HepG2 (cell line): ENCODE data around the gene BIRC5. TPM values are rescaled to one million over a fixed set of nuclear protein-coding genes. Genes with fewer than 3 reads are reported as not detected.

Experiments used
- ATAC-seq: fragments of 200-7000 bp; cut with Tn5 transposase; 3 replicates; pipeline ENCODE4 v1.9.1; 2020; ENCODE audit warnings: mild to moderate bottlenecking, moderate library complexity
- BruUV-seq: library from RNA; stranded (reverse); fragments of 400-500 nt; replicated peaks from 2 replicates; lab custom pipeline; 2021; lab: Mats Ljungman, UMichigan
- CTCF ChIA-PET: fragments of 300-600 bp; formaldehyde crosslinking; extraction: SDS; loops from one replicate; lab custom pipeline; 2021; ENCODE audit warnings: low total read pairs, inconsistent platforms, low intra/inter-chr PET ratio; lab: Yijun Ruan, JAX
- POLR2A ChIA-PET: fragments of 350-600 bp; sonication (Branson Sonifier 250); formaldehyde crosslinking; loops from one replicate; lab custom pipeline; 2020; ENCODE audit warnings: antibody characterized with exemption, inconsistent platforms; lab: Yijun Ruan, JAX
- DNase-seq: peaks from one replicate; pipeline ENCODE4 v3.0.0-alpha.2; 2015; ENCODE audit warnings: low spot score
- FAIRE-seq: peaks from 3 replicates; lab custom pipeline; 2011; peaks lifted over from hg19 to GRCh38; lab: Jason Lieb, UNC
- H2AFZ ChIP-seq: one replicate; pipeline ENCODE4 v1.6.1; 2011; ENCODE audit warnings: low read length, inconsistent platforms
- H3K27ac ChIP-seq: fragments of 300-600 bp; 3 replicates; pipeline ENCODE4 v1.8.0; 2011; ENCODE audit warnings: mixed run types, mild to moderate bottlenecking, mixed read lengths, low read length, inconsistent platforms; ENCODE audit not compliant: insufficient read depth; ENCODE audit errors: extremely low read length
- H3K27me3 ChIP-seq, 2 experiments: fragments of 200-600 bp in 1 of 2; 2 replicates in 1 of 2; 3 replicates in 1 of 2; pipeline versions ENCODE4 v1.6.0 to v1.8.0; 2011; ENCODE audit warnings: low read length in 2 of 2, mild to moderate bottlenecking in 2 of 2, moderate library complexity in 2 of 2, inconsistent platforms in 1 of 2; ENCODE audit not compliant: insufficient read depth in 2 of 2, control insufficient read depth in 1 of 2
- H3K36me3 ChIP-seq, 2 experiments: fragments of 200-600 bp in 1 of 2; replicated peaks in 1 of 2; 2 replicates in 1 of 2; 3 replicates in 1 of 2; pipeline versions ENCODE4 v1.5.1 to v1.8.0; 2011; ENCODE audit warnings: low read length in 2 of 2, inconsistent platforms in 1 of 2; ENCODE audit not compliant: insufficient read depth in 2 of 2, control insufficient read depth in 1 of 2
- H3K4me1 ChIP-seq: 2 replicates; pipeline ENCODE4 v1.5.1; 2012; ENCODE audit warnings: low read length, inconsistent platforms; ENCODE audit not compliant: insufficient read depth
- H3K4me2 ChIP-seq: 2 replicates; pipeline ENCODE4 v1.6.0; 2011; ENCODE audit warnings: low read depth, low read length, inconsistent platforms
- H3K4me3 ChIP-seq, 3 experiments: fragments of 200-600 bp in 1 of 3; sonication (generic), shearing (Covaris generic) in 1 of 3; replicated peaks in 1 of 3; 2 replicates each; pipeline ENCODE4 v1.5.1; 2011 to 2016; ENCODE audit warnings: low read length in 3 of 3, inconsistent platforms in 2 of 3, low read depth in 2 of 3, mild to moderate bottlenecking in 2 of 3, control low read depth in 1 of 3, mixed read lengths in 1 of 3; ENCODE audit not compliant: insufficient read depth in 1 of 3
- H3K79me2 ChIP-seq: one replicate; pipeline ENCODE4 v1.6.1; 2011; ENCODE audit warnings: low read length, inconsistent platforms; ENCODE audit not compliant: insufficient read depth
- H3K9ac ChIP-seq: 2 replicates; pipeline ENCODE4 v1.6.0; 2011; ENCODE audit warnings: mild to moderate bottlenecking, low read depth, low read length, inconsistent platforms; ENCODE audit not compliant: insufficient read depth
- H3K9me3 ChIP-seq: 2 replicates; pipeline ENCODE4 v1.5.1; 2012; ENCODE audit warnings: mild to moderate bottlenecking, low read length
- H4K20me1 ChIP-seq: 2 replicates; pipeline ENCODE4 v1.6.0; 2011; ENCODE audit warnings: inconsistent platforms, mild to moderate bottlenecking, low read length, moderate library complexity; ENCODE audit not compliant: insufficient read depth
- AGO2 ChIP-seq: fragments of 200-400 bp; formaldehyde crosslinking; optimal IDR thresholded peaks from 2 replicates; pipeline ENCODE3; 2017; ENCODE audit warnings: mild to moderate bottlenecking, low read depth, low read length, moderate library complexity
- HNRNPL ChIP-seq: fragments of 200-400 bp; formaldehyde crosslinking; IDR thresholded peaks from 2 replicates; pipeline ENCODE4 v1.6.1; 2017; ENCODE audit warnings: mild to moderate bottlenecking, low read depth, low read length
- KDM2A ChIP-seq: sonication (generic); formaldehyde crosslinking; IDR thresholded peaks from 2 replicates; pipeline ENCODE4 v1.4.0; 2020; ENCODE audit warnings: low read depth, missing genetic modification reagents, borderline replicate concordance
- NPAS2 ChIP-seq: sonication (generic); formaldehyde crosslinking; IDR thresholded peaks from 2 replicates; pipeline ENCODE4 v1.8.0; 2022; ENCODE audit warnings: mild to moderate bottlenecking, missing genetic modification reagents, borderline replicate concordance
- RBM22 ChIP-seq: fragments of 200-400 bp; formaldehyde crosslinking; optimal IDR thresholded peaks from 2 replicates; pipeline ENCODE3; 2017; ENCODE audit warnings: mild to moderate bottlenecking, low read length, moderate library complexity
- SRSF1 ChIP-seq: fragments of 200-400 bp; formaldehyde crosslinking; optimal IDR thresholded peaks from 2 replicates; pipeline ENCODE3; 2017; ENCODE audit warnings: mild to moderate bottlenecking, low read depth, low read length, moderate library complexity
- ZNF225 ChIP-seq: sonication (generic); formaldehyde crosslinking; IDR thresholded peaks from 2 replicates; pipeline ENCODE4 v1.4.0; 2020; ENCODE audit warnings: mild to moderate bottlenecking, missing genetic modification reagents
- ZNF33A ChIP-seq: sonication (generic); formaldehyde crosslinking; IDR thresholded peaks from 2 replicates; pipeline ENCODE4 v1.5.1; 2020; ENCODE audit warnings: missing genetic modification reagents, mild to moderate bottlenecking, moderate library complexity, borderline replicate concordance
- ZNF44 ChIP-seq: sonication (generic); formaldehyde crosslinking; IDR thresholded peaks from 2 replicates; pipeline ENCODE4 v1.5.1; 2020; ENCODE audit warnings: mild to moderate bottlenecking, missing genetic modification reagents
- ZNF674 ChIP-seq: sonication (generic); formaldehyde crosslinking; IDR thresholded peaks from 2 replicates; pipeline ENCODE4 v1.5.0; 2020; ENCODE audit warnings: low read depth, mild to moderate bottlenecking, missing genetic modification reagents
- WGBS: methylation state at CpG from one replicate; pipeline ENCODE4 v1.1.6; 2017; ENCODE audit warnings: low lambda C conversion rate; 5-methylcytosine and 5-hydroxymethylcytosine counted together
- in situ Hi-C: cut with HindIII; loops from 2 replicates; pipeline ENCODE4 v1.10.0; 2017; ENCODE audit warnings: low pct_unique_long_range_greater_than_20kb; ENCODE audit not compliant: extremely low pct_ligation_motif_present
- intact Hi-C: fragments of 100-400 bp; cut with micrococcal nuclease; formaldehyde crosslinking; loops from one replicate; pipeline ENCODE4 v1.10.0; 2022; ENCODE audit not compliant: unreplicated experiment
- polyA plus RNA-seq, 8 experiments: library from polyadenylated mRNA; depleted of rRNA in 3 of 8; stranded (reverse) in 7 of 8; unstranded in 1 of 8; fragments of >200 nt; fragmentation: Illumina TruSeq in 4 of 8; extraction: Trizol in 4 of 8; gene quantifications; 2 replicates each; pipeline versions ENCODE4 v1.2.1 to v1.2.3, GENCODE V29; 2011 to 2016; ENCODE audit warnings: low read depth in 4 of 8, missing spikeins in 1 of 8, mixed read lengths in 1 of 8; ENCODE audit not compliant: insufficient read depth in 1 of 8
- total RNA-seq, 5 experiments: library from RNA; depleted of rRNA; stranded (reverse); fragments of >200 nt; fragmentation: Illumina TruSeq; extraction: Trizol; gene quantifications; 2 replicates each; pipeline ENCODE4 v1.2.3, GENCODE V29; 2016; ENCODE audit warnings: low read depth in 1 of 5

Gene BIRC5
- total and polyA plus RNA-seq, 2 of the 13 experiments (the other 11 are each of a cell fraction or from before 2014, with no cell fraction given), result 30.3 to 135 TPM

DNA sequence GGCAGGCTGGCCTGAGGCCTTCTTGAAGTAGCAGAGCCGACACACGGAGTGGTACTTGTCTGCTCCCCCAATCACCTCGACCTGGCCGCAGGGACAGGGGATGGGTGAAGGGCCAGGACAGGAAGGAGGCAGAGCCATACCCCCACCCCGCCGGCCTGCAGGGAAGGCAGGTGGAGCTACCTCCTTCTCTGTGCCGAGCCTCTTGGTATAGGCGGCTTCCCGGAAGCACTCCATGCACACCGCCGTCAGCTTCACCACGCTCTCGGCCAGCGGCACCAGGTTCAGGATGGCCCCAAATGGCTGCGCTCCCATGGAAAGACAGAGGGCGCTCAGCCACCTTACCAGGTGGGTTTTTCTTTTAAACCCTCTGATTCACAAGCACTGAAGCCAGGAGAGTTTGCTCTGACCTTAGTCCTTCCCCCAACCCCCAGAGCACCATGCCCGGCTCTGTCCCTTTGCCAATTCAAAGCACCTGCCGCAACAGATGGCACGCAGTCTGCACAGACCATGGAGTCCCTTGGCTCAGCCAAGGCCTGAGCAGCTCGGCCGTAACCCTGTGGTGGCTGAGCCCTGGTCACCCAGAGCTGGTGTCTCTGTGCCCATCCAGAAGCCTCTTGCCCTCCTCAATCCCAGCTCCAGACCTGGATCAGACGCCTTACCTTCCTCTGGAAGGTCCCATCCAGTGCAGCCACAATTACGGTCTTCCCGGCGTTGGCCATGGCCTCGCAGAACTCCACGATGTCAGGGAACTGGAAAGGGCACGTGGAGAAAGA is 39.0 kb upstream of the BIRC5 start (continued):
- peak; percentile 65 for TF ChIP-seq RBM22

GRCh38 chr17:78175643-78175981 is 38.4 kb upstream of the BIRC5 start:
- H3K4me1 ChIP-seq, result peaks cover 24% of the 10 kb centered on the region
- H3K9me3 ChIP-seq, result no peaks in the 10 kb centered on the region
- WGBS, result 98% methylated on average over 14 of the region's 14 CpGs
- H3K4me2 ChIP-seq, result no peak overlapping the region
- H2AFZ ChIP-seq, result no peak overlapping the region
- no peak overlapping the region for H3K4me3 ChIP-seq
- ATAC-seq, result no peak
- TF ChIP-seq SRSF1 (peak; percentile 6), AGO2 (peak; percentile 57), ZNF33A (CRISPR knock-in tag) (no peak), ZNF225 (CRISPR knock-in tag) (no peak), ZNF44 (CRISPR knock-in tag) (no peak), HNRNPL (no peak), NPAS2 (CRISPR knock-in tag) (no peak), KDM2A (CRISPR knock-in tag) (no peak), ZNF674 (CRISPR knock-in tag) (no peak)
- TF ChIP-seq, all 625 proteins: peak for 2
- DNase-seq (no peak), FAIRE-seq (no peak)
- no peak overlapping the region for H3K9ac ChIP-seq
- CTCF ChIA-PET, result interaction anchor here (2.0 kb wide), 1 partner anchor 63 kb away, joined by 18 read pairs; no protein-coding TSS in a partner anchor
- H3K36me3 ChIP-seq, result peaks cover 20 to 65% of the 10 kb centered on the region in 2 experiments
- no TSS peak for BruUV-seq
- no peaks in the 10 kb centered on the region for H3K27me3 ChIP-seq
- no peaks in the 10 kb centered on the region for H3K79me2 ChIP-seq
- H4K20me1 ChIP-seq, result no peaks in the 10 kb centered on the region
- H3K27ac ChIP-seq, result no peak overlapping the region
- POLR2A ChIA-PET, result interaction anchor here (0.5 to 1.4 kb wide), 3 partner anchors 11 to 14 kb away, joined by 3 to 4 read pairs (median 3); partner anchors contain the start of gene TK1
- intact Hi-C loops (no loop called here), in situ Hi-C loops (no loop called here)
